ENCODE data around the gene SOCS2. TPM values are rescaled to one million over a fixed set of nuclear protein-coding genes. Genes with fewer than 3 reads are reported as not detected.

The SOCS2 gene
- total and polyA plus RNA-seq, 2 of the 8 experiments (the other 6 are each of a cell fraction or from before 2014, with no cell fraction given) = 14.5 to 18.0 TPM

- TF ChIP-seq CHD7 (IDR thresholded peaks at IDR 0.05; ENCODE audit: insufficient replicate concordance, low read length) (no peak), CHD1 (IDR thresholded peaks at IDR 0.05; ENCODE audit: low read depth, low read length) (no peak), TEAD4 (IDR thresholded peaks at IDR 0.05; ENCODE audit: low read depth, low read length) (no peak), RBBP5 (IDR thresholded peaks at IDR 0.05; ENCODE audit: borderline replicate concordance, low read depth, low read length) (no peak)
Measured at GRCh38 chr12:93549174-93549573, 23.3 kb upstream of the SOCS2 start (continued).
